GM12878 (cell line): ENCODE measurements around the gene STAT5B. TPM values are rescaled to one million over a fixed set of nuclear protein-coding genes. Genes with fewer than 3 reads are reported as not detected.

Source experiments
- ATAC-seq: fragments of 200-7000 bp; cut with Tn5 transposase; 3 replicates; pipeline ENCODE4 v1.9.1; 2020; ENCODE audit warnings: mild to moderate bottlenecking, moderate library complexity
- BruUV-seq: library from RNA; stranded (reverse); fragments of 400-500 nt; replicated peaks from 2 replicates; lab custom pipeline; 2021; lab: Mats Ljungman, UMichigan
- CTCF ChIA-PET: fragments of 300-600 bp; sonication (Branson Sonifier 250); formaldehyde crosslinking; extraction: SDS; loops from one replicate; lab custom pipeline; 2021; ENCODE audit warnings: inconsistent platforms; lab: Yijun Ruan, JAX
- POLR2A ChIA-PET: fragments of 350-600 bp; formaldehyde crosslinking; extraction: SDS; loops from one replicate; lab custom pipeline; 2021; ENCODE audit warnings: inconsistent platforms; lab: Charles Lee
- RAD21 ChIA-PET: fragments of 300-600 bp; sonication (Branson Sonifier 250); formaldehyde crosslinking; loops from one replicate; lab custom pipeline; 2023; ENCODE audit warnings: antibody characterized with exemption; ENCODE audit not compliant: unreplicated experiment; lab: Charles Lee
- SMC1A ChIA-PET: fragments of 300-600 bp; sonication (Branson Sonifier 250); formaldehyde crosslinking; loops from one replicate; lab custom pipeline; 2023; ENCODE audit not compliant: unreplicated experiment, uncharacterized antibody; lab: Charles Lee
- DNase-seq: peaks from one replicate; pipeline ENCODE4 v3.0.0-alpha.2; 2011; ENCODE audit warnings: low read depth, low spot score
- FAIRE-seq: peaks from 3 replicates; lab custom pipeline; 2011; peaks lifted over from hg19 to GRCh38; lab: Jason Lieb, UNC
- H2AFZ ChIP-seq: 2 replicates; pipeline ENCODE4 v1.6.0; 2011; ENCODE audit warnings: low read depth, low read length, control low read depth; ENCODE audit not compliant: control insufficient read depth
- H3K27ac ChIP-seq: 2 replicates; pipeline ENCODE4 v1.5.1; 2011; ENCODE audit warnings: control low read depth; ENCODE audit not compliant: control insufficient read depth, insufficient read depth
- H3K27me3 ChIP-seq, 2 experiments: replicated peaks in 1 of 2; 2 replicates each; pipeline versions ENCODE4 v1.6.0 to v1.6.1; 2011; ENCODE audit warnings: low read length in 1 of 2; ENCODE audit not compliant: control insufficient read depth in 2 of 2, insufficient read depth in 2 of 2
- H3K36me3 ChIP-seq, 2 experiments: 2 replicates each; pipeline ENCODE4 v1.5.1; 2011; ENCODE audit warnings: low read length in 1 of 2; ENCODE audit not compliant: control insufficient read depth in 2 of 2, insufficient read depth in 2 of 2
- H3K4me1 ChIP-seq: 2 replicates; pipeline ENCODE4 v1.6.1; 2011; ENCODE audit warnings: mild to moderate bottlenecking, low read length, moderate library complexity, mixed read lengths; ENCODE audit not compliant: control insufficient read depth, insufficient read depth
- H3K4me2 ChIP-seq: 2 replicates; pipeline ENCODE4 v1.6.0; 2011; ENCODE audit warnings: control low read depth; ENCODE audit not compliant: control insufficient read depth, insufficient read depth
- H3K4me3 ChIP-seq: fragments of 200-600 bp; sonication (generic); 2 replicates; pipeline ENCODE4 v1.5.1; 2016
- H3K79me2 ChIP-seq: 2 replicates; pipeline ENCODE4 v1.6.0; 2011; ENCODE audit warnings: low read length; ENCODE audit not compliant: control insufficient read depth, insufficient read depth
- H3K9ac ChIP-seq: 2 replicates; pipeline ENCODE4 v1.8.0; 2011; ENCODE audit warnings: low read length, control low read depth, mixed read lengths; ENCODE audit not compliant: control insufficient read depth, insufficient read depth
- H3K9me3 ChIP-seq: replicated peaks from 3 replicates; pipeline ENCODE4 v1.5.1; 2011; ENCODE audit warnings: mild to moderate bottlenecking, low read length; ENCODE audit not compliant: control insufficient read depth, insufficient read depth
- H4K20me1 ChIP-seq: 2 replicates; pipeline ENCODE4 v1.6.0; 2011; ENCODE audit not compliant: control insufficient read depth, insufficient read depth
- POU2F2 ChIP-seq: IDR thresholded peaks from 3 replicates; pipeline ENCODE4 v1.6.1; 2011; ENCODE audit warnings: low read depth, mild to moderate bottlenecking, low read length, borderline replicate concordance
- SUPT20H ChIP-seq: IDR thresholded peaks from 2 replicates; pipeline ENCODE4 v1.6.1; 2011; ENCODE audit warnings: low read depth, mild to moderate bottlenecking, low read length, moderate library complexity, borderline replicate concordance; ENCODE audit not compliant: control insufficient read depth
- TCF7 ChIP-seq: IDR thresholded peaks from 2 replicates; pipeline ENCODE4 v1.6.1; 2014; ENCODE audit warnings: antibody characterized with exemption, borderline replicate concordance
- WRNIP1 ChIP-seq: IDR thresholded peaks from 2 replicates; pipeline ENCODE4 v1.6.1; 2011; ENCODE audit warnings: low read depth, low read length, improper control_type of control experiment, borderline replicate concordance
- ZNF687 ChIP-seq: fragments of 450-650 bp; IDR thresholded peaks from 2 replicates; pipeline ENCODE4 v1.6.1; 2017; ENCODE audit warnings: mild to moderate bottlenecking, moderate library complexity
- WGBS: methylation state at CpG from one replicate; pipeline ENCODE4 v1.1.6; 2016; ENCODE audit warnings: low lambda C conversion rate; ENCODE audit not compliant: insufficient replicate concordance, insufficient coverage; ENCODE audit errors: missing lambda C conversion rate; 5-methylcytosine and 5-hydroxymethylcytosine counted together
- in situ Hi-C: fragments of 300-500 bp; cut with MboI; formaldehyde crosslinking; loops from 9 replicates; pipeline ENCODE4 v1.14.3; 2018; ENCODE audit warnings: mixed read lengths
- intact Hi-C: fragments of 100-400 bp; cut with micrococcal nuclease; formaldehyde crosslinking; loops from one replicate; pipeline ENCODE4 v1.14.2; 2022; ENCODE audit not compliant: unreplicated experiment
- polyA plus RNA-seq, 11 experiments: library from polyadenylated mRNA; depleted of rRNA in 4 of 11; unstranded in 6 of 11; stranded (reverse) in 5 of 11; fragments of >200 nt; fragmentation: Nextera tagmentation in 4 of 11; fragmentation: Illumina TruSeq in 1 of 11; extraction: Ambion mirVana in 4 of 11; extraction: Trizol in 1 of 11; gene quantifications; 1 replicate in 1 of 11; 2 replicates in 10 of 11; pipeline versions ENCODE4 v1.2.1 to v1.2.3, GENCODE V29; 2011 to 2016; ENCODE audit warnings: inconsistent platforms in 2 of 11, missing spikeins in 2 of 11, low read depth in 1 of 11
- total RNA-seq, 4 experiments: library from RNA; depleted of rRNA in 3 of 4; stranded (reverse); fragments of >200 nt in 3 of 4; fragmentation: Illumina TruSeq in 1 of 4; extraction: Trizol in 1 of 4; gene quantifications; 2 replicates each; pipeline versions ENCODE4 v1.2.1 to v1.2.3, GENCODE V29; 2013 to 2021
- TF ChIP-seq, protein P1 (sequence below): fragments of 450-650 bp; IDR thresholded peaks from 2 replicates; pipeline ENCODE4 v1.6.1; 2017; ENCODE audit warnings: mild to moderate bottlenecking, moderate library complexity

Gene STAT5B
- total and polyA plus RNA-seq, 10 of the 15 experiments (the other 5 are each of a cell fraction or from before 2014, with no cell fraction given) = 11.0 to 69.6 (median 46.7) TPM

- Histone ChIP-seq H3K4me2 (no peak overlapping the region), H3K9ac (no peak overlapping the region), H3K27me3 (no peaks in the 10 kb centered on the region), H4K20me1 (no peaks in the 10 kb centered on the region), H3K9me3 (no peaks in the 10 kb centered on the region), H3K4me1 (peaks cover 23% of the 10 kb centered on the region), H3K36me3 (no peaks in the 10 kb centered on the region), H3K79me2 (peaks cover 26% of the 10 kb centered on the region), H3K4me3 (no peak overlapping the region), H2AFZ (no peak overlapping the region), H3K27ac (no peak overlapping the region)
- BruUV-seq = no TSS peak
- FAIRE-seq (no peak), DNase-seq (no peak), ATAC-seq (no peak)
- TF ChIP-seq WRNIP1 (no peak), ZNF687 (no peak), TCF7 (no peak), SUPT20H (no peak), POU2F2 (no peak)
- TF ChIP-seq, protein P1, sequence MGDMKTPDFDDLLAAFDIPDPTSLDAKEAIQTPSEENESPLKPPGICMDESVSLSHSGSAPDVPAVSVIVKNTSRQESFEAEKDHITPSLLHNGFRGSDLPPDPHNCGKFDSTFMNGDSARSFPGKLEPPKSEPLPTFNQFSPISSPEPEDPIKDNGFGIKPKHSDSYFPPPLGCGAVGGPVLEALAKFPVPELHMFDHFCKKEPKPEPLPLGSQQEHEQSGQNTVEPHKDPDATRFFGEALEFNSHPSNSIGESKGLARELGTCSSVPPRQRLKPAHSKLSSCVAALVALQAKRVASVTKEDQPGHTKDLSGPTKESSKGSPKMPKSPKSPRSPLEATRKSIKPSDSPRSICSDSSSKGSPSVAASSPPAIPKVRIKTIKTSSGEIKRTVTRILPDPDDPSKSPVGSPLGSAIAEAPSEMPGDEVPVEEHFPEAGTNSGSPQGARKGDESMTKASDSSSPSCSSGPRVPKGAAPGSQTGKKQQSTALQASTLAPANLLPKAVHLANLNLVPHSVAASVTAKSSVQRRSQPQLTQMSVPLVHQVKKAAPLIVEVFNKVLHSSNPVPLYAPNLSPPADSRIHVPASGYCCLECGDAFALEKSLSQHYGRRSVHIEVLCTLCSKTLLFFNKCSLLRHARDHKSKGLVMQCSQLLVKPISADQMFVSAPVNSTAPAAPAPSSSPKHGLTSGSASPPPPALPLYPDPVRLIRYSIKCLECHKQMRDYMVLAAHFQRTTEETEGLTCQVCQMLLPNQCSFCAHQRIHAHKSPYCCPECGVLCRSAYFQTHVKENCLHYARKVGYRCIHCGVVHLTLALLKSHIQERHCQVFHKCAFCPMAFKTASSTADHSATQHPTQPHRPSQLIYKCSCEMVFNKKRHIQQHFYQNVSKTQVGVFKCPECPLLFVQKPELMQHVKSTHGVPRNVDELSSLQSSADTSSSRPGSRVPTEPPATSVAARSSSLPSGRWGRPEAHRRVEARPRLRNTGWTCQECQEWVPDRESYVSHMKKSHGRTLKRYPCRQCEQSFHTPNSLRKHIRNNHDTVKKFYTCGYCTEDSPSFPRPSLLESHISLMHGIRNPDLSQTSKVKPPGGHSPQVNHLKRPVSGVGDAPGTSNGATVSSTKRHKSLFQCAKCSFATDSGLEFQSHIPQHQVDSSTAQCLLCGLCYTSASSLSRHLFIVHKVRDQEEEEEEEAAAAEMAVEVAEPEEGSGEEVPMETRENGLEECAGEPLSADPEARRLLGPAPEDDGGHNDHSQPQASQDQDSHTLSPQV = no peak
- 98% methylated on average over 7 of the region's 7 CpGs for WGBS
- CTCF ChIA-PET = no interaction called here
- in situ Hi-C loops (no loop called here), intact Hi-C loops (no loop called here)
- SMC1A ChIA-PET = interaction anchor here (1.0 to 1.5 kb wide), 2 partner anchors 61 to 121 kb away, joined by 3 to 4 read pairs; no protein-coding TSS in a partner anchor
- RAD21 ChIA-PET = no interaction called here
- POLR2A ChIA-PET = interaction anchor here (0.6 to 1.3 kb wide), 2 partner anchors 9 to 11 kb away, joined by 5 to 6 read pairs; no protein-coding TSS in a partner anchor
Observed at GRCh38 chr17:42284566-42284965, 8.4 kb upstream of the STAT5B start.
